HepG2 (cell line): ENCODE data around the gene COQ6. TPM values are rescaled to one million over a fixed set of nuclear protein-coding genes. Genes with fewer than 3 reads are reported as not detected.
"Not testable (repeated sequence)": the region's sequence is repeated elsewhere in the genome, so short reads cannot be mapped to it uniquely, and the experiment has no call there.

ENCODE experiments used
- ATAC-seq: fragments of 200-7000 bp; cut with Tn5 transposase; 3 replicates; pipeline ENCODE4 v1.9.1; 2020; ENCODE audit warnings: mild to moderate bottlenecking, moderate library complexity
- BruUV-seq: library from RNA; stranded (reverse); fragments of 400-500 nt; replicated peaks from 2 replicates; lab custom pipeline; 2021; lab: Mats Ljungman, UMichigan
- CTCF ChIA-PET: fragments of 300-600 bp; formaldehyde crosslinking; extraction: SDS; loops from one replicate; lab custom pipeline; 2021; ENCODE audit warnings: low total read pairs, inconsistent platforms, low intra/inter-chr PET ratio; lab: Yijun Ruan, JAX
- POLR2A ChIA-PET: fragments of 350-600 bp; sonication (Branson Sonifier 250); formaldehyde crosslinking; loops from one replicate; lab custom pipeline; 2020; ENCODE audit warnings: antibody characterized with exemption, inconsistent platforms; lab: Yijun Ruan, JAX
- DNase-seq: peaks from one replicate; pipeline ENCODE4 v3.0.0-alpha.2; 2015; ENCODE audit warnings: low spot score
- FAIRE-seq: peaks from 3 replicates; lab custom pipeline; 2011; peaks lifted over from hg19 to GRCh38; lab: Jason Lieb, UNC
- H2AFZ ChIP-seq: one replicate; pipeline ENCODE4 v1.6.1; 2011; ENCODE audit warnings: low read length, inconsistent platforms
- H3K27ac ChIP-seq: fragments of 300-600 bp; 3 replicates; pipeline ENCODE4 v1.8.0; 2011; ENCODE audit warnings: mixed run types, mild to moderate bottlenecking, mixed read lengths, low read length, inconsistent platforms; ENCODE audit not compliant: insufficient read depth; ENCODE audit errors: extremely low read length
- H3K27me3 ChIP-seq, 2 experiments: fragments of 200-600 bp in 1 of 2; 2 replicates in 1 of 2; 3 replicates in 1 of 2; pipeline versions ENCODE4 v1.6.0 to v1.8.0; 2011; ENCODE audit warnings: low read length in 2 of 2, mild to moderate bottlenecking in 2 of 2, moderate library complexity in 2 of 2, inconsistent platforms in 1 of 2; ENCODE audit not compliant: insufficient read depth in 2 of 2, control insufficient read depth in 1 of 2
- H3K36me3 ChIP-seq, 2 experiments: fragments of 200-600 bp in 1 of 2; replicated peaks in 1 of 2; 2 replicates in 1 of 2; 3 replicates in 1 of 2; pipeline versions ENCODE4 v1.5.1 to v1.8.0; 2011; ENCODE audit warnings: low read length in 2 of 2, inconsistent platforms in 1 of 2; ENCODE audit not compliant: insufficient read depth in 2 of 2, control insufficient read depth in 1 of 2
- H3K4me1 ChIP-seq: 2 replicates; pipeline ENCODE4 v1.5.1; 2012; ENCODE audit warnings: low read length, inconsistent platforms; ENCODE audit not compliant: insufficient read depth
- H3K4me2 ChIP-seq: 2 replicates; pipeline ENCODE4 v1.6.0; 2011; ENCODE audit warnings: low read depth, low read length, inconsistent platforms
- H3K4me3 ChIP-seq, 3 experiments: fragments of 200-600 bp in 1 of 3; sonication (generic), shearing (Covaris generic) in 1 of 3; replicated peaks in 1 of 3; 2 replicates each; pipeline ENCODE4 v1.5.1; 2011 to 2016; ENCODE audit warnings: low read length in 3 of 3, inconsistent platforms in 2 of 3, low read depth in 2 of 3, mild to moderate bottlenecking in 2 of 3, control low read depth in 1 of 3, mixed read lengths in 1 of 3; ENCODE audit not compliant: insufficient read depth in 1 of 3
- H3K79me2 ChIP-seq: one replicate; pipeline ENCODE4 v1.6.1; 2011; ENCODE audit warnings: low read length, inconsistent platforms; ENCODE audit not compliant: insufficient read depth
- H3K9ac ChIP-seq: 2 replicates; pipeline ENCODE4 v1.6.0; 2011; ENCODE audit warnings: mild to moderate bottlenecking, low read depth, low read length, inconsistent platforms; ENCODE audit not compliant: insufficient read depth
- H3K9me3 ChIP-seq: 2 replicates; pipeline ENCODE4 v1.5.1; 2012; ENCODE audit warnings: mild to moderate bottlenecking, low read length
- H4K20me1 ChIP-seq: 2 replicates; pipeline ENCODE4 v1.6.0; 2011; ENCODE audit warnings: inconsistent platforms, mild to moderate bottlenecking, low read length, moderate library complexity; ENCODE audit not compliant: insufficient read depth
- CEBPG ChIP-seq: IDR thresholded peaks from 2 replicates; pipeline ENCODE4 v1.6.1; 2016
- GATAD2A ChIP-seq: IDR thresholded peaks from 2 replicates; pipeline ENCODE4 v1.6.1; 2016
- GFI1 ChIP-seq: sonication (generic); formaldehyde crosslinking; IDR thresholded peaks from 2 replicates; pipeline ENCODE4 v1.5.0; 2020; ENCODE audit warnings: missing genetic modification reagents, mild to moderate bottlenecking, borderline replicate concordance
- TEAD3 ChIP-seq: optimal IDR thresholded peaks from 2 replicates; pipeline ENCODE3; 2016; ENCODE audit warnings: borderline replicate concordance
- ZGPAT ChIP-seq: IDR thresholded peaks from 2 replicates; pipeline ENCODE4 v1.6.1; 2016; ENCODE audit warnings: mild to moderate bottlenecking
- ZNF441 ChIP-seq: sonication (generic); formaldehyde crosslinking; IDR thresholded peaks from 2 replicates; pipeline ENCODE4 v1.7.0; 2021; ENCODE audit warnings: missing genetic modification reagents, borderline replicate concordance
- ZNF460 ChIP-seq: sonication (generic); formaldehyde crosslinking; IDR thresholded peaks from 2 replicates; pipeline ENCODE4 v1.5.1; 2020; ENCODE audit warnings: missing genetic modification reagents, mild to moderate bottlenecking, borderline replicate concordance
- ZNF770 ChIP-seq: sonication (generic); formaldehyde crosslinking; IDR thresholded peaks from 2 replicates; pipeline ENCODE4 v1.5.0; 2020; ENCODE audit warnings: mild to moderate bottlenecking, missing genetic modification reagents
- WGBS: methylation state at CpG from one replicate; pipeline ENCODE4 v1.1.6; 2017; ENCODE audit warnings: low lambda C conversion rate; 5-methylcytosine and 5-hydroxymethylcytosine counted together
- in situ Hi-C: cut with HindIII; loops from 2 replicates; pipeline ENCODE4 v1.10.0; 2017; ENCODE audit warnings: low pct_unique_long_range_greater_than_20kb; ENCODE audit not compliant: extremely low pct_ligation_motif_present
- intact Hi-C: fragments of 100-400 bp; cut with micrococcal nuclease; formaldehyde crosslinking; loops from one replicate; pipeline ENCODE4 v1.10.0; 2022; ENCODE audit not compliant: unreplicated experiment
- polyA plus RNA-seq, 8 experiments: library from polyadenylated mRNA; depleted of rRNA in 3 of 8; stranded (reverse) in 7 of 8; unstranded in 1 of 8; fragments of >200 nt; fragmentation: Illumina TruSeq in 4 of 8; extraction: Trizol in 4 of 8; gene quantifications; 2 replicates each; pipeline versions ENCODE4 v1.2.1 to v1.2.3, GENCODE V29; 2011 to 2016; ENCODE audit warnings: low read depth in 4 of 8, missing spikeins in 1 of 8, mixed read lengths in 1 of 8; ENCODE audit not compliant: insufficient read depth in 1 of 8
- total RNA-seq, 5 experiments: library from RNA; depleted of rRNA; stranded (reverse); fragments of >200 nt; fragmentation: Illumina TruSeq; extraction: Trizol; gene quantifications; 2 replicates each; pipeline ENCODE4 v1.2.3, GENCODE V29; 2016; ENCODE audit warnings: low read depth in 1 of 5

Gene COQ6
- total and polyA plus RNA-seq, 2 of the 13 experiments (the other 11 are each of a cell fraction or from before 2014, with no cell fraction given) = 18.9 to 34.7 TPM

GRCh38 chr14:73988656-73989055, 38.6 kb downstream of the COQ6 start:
- H3K4me3 ChIP-seq, H4K20me1 ChIP-seq, CTCF ChIA-PET, H3K79me2 ChIP-seq, H3K9me3 ChIP-seq, BruUV-seq, H3K9ac ChIP-seq, ATAC-seq, H3K4me2 ChIP-seq, H3K27me3 ChIP-seq: not testable (repeated sequence)
- Histone ChIP-seq H3K36me3 (peaks cover 7 to 28% of the 10 kb centered on the region in 2 experiments), H3K4me1 (peaks cover 53% of the 10 kb centered on the region)
- WGBS = 67% methylated on average over 7 of the region's 7 CpGs
- TF ChIP-seq GFI1 (0 out of 2 replicates have a peak, but pooled peaks have one; percentile 36), GATAD2A (CRISPR knock-in tag) (0 out of 2 replicates have a peak, but pooled peaks have one; percentile 40), ZNF441 (CRISPR knock-in tag) (0 out of 2 replicates have a peak, but pooled peaks have one; percentile 39), ZNF770 (CRISPR knock-in tag) (peak; percentile 83), TEAD3 (peak; percentile 74), ZGPAT (peak; percentile 41; the same call in 1 of the 2 replicates), CEBPG (CRISPR knock-in tag) (peak; percentile 61), ZNF460 (peak; percentile 30; the same call in 1 of the 2 replicates)
- TF ChIP-seq, all 625 proteins: peak for 8; not testable (repeated sequence) for 617
- H3K27ac ChIP-seq, FAIRE-seq, DNase-seq, in situ Hi-C loops, intact Hi-C loops, H2AFZ ChIP-seq: not testable (repeated sequence)
- POLR2A ChIA-PET = interaction anchor here (0.7 to 2.2 kb wide), 3 partner anchors 8 to 102 kb away, joined by 3 to 14 read pairs (median 3); partner anchors contain the start of gene ZNF410
